ENCODE measurements around the gene LRRC59.

The LRRC59 gene

DNA sequence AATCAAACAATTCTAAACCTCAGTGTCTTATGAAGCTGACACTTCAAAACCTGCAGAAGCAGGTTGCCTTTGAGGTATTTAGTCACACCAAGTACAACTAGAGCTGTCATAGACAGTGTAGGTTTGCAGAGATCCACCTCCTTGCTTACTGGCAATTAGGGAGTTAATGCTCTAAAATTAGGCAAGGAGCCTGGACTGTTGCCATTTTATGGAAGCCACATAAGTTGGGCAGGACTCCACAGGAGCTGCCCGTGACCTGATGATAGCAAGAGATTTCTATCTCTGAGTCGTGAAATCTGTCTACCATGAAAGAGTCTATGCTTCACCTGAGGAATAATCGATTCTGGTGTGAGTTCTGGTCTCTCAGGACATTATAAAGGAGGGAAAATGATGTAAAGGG lies 15.4 kb downstream of the LRRC59 start:
- DNase-seq: no peak

DNA sequence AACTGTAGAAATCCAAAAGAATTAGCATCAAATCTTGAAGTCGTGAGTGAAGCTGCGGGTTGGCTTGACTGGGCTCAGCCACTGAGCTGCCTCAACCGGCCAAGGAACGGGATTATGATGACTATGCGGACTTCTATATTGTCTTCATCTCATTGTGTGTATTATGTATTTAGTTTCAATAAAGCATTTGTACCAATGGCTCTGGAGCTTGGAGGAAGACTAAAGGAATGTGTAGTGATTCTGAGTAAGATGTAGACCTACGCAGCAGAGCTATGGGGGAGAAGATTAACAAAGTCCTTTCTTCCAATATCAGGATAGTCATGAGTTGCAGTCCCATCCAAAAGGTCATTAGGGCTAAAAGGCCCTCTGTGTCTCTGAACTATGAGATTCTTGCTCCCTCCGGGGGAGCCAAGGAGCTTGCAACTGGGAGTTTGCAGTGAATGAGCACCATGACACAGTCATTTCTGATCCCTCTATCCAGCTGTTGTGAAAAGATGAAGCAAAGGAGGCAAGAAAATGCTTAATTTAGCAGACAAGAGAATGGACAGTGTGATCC lies 16.0 kb downstream of the LRRC59 start:
- no peak for DNase-seq

DNA sequence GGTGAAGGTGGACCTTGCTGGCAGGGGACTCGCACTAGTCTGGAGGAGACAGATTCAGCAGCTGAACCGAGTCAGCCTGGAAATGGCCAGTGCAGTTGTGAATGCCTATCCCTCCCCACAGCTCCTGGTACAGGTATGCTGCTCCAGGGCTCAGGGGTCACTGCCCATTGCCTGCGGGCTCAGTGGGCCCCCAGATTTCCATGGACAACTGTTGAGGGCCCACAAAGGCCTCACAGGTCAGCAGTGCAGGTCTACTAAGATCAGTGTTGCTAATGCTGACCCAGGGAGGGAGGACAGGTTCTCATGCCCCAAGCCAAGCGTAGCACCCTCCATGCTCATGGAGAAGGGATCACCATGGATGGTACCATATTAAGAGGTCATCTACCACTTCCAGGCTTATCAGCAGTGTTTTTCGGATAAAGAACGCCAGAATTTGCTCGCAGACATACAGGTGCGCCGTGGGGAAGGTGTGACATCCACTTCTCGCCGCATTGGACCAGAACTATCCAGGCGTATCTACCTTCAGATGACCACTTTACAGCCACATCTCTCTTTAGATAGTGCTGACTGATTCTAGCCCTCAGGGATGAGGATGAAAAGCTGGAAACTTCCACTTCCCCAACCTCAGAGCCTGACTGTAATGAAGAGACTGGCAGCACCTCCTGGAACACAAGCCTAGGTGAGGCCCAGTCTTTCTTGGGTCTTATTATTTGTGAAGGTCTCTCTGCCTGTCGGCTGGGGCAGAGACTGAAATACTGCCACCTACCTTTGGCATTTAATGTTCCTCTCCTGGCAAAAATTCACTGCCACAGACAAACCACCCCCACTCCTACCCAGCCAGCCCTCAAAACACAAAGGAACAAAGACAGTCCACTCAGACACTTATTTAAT lies 16.7 kb downstream of the LRRC59 start:
- DNase-seq: no peak

DNA sequence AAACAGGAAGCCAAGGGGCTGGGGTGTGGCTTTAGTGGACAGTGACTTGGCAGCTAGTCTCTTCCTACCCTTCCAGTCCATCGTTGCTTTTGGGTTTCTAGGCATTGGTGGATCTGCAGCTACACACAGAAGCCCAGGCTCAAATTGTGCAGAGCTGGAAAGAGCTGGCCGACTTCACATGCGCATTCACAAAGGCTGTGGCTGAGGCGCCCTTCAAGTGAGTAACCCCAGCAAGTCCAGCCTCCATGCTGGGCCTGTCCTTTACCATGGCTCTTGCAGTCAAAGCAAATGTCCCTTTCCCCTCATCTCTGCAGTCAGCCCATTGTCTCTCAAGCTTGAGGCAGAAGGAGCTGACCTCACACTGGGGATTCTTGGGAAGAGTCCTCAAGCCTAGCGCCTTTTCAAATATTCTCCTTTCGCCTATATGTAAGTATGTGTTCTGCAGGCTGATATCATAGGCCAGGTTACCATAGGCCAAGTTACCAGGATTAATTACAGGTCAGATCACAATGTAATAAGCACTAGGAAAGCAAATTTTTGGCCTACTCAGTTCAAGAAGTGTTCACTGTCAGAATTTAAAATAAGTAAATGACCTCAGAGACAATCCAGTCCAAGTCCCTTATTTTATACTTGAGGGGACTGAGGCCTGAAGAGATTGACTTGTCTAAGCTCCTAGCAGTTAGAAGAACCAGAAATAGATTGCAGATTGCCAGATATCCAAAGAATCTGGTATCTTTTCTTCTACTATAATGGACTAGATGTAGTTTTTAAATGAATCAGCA lies 17.8 kb downstream of the LRRC59 start:
- no peak for DNase-seq

- no peak for DNase-seq
Observed at GRCh38 chr17:50375858-50376538, 21.3 kb downstream of the LRRC59 start.

- DNase-seq: no peak
Observed at GRCh38 chr17:50373705-50374104, 23.6 kb downstream of the LRRC59 start.

GRCh38 chr17:50372758-50373556 lies 24.4 kb downstream of the LRRC59 start, which contains the start of the genes EME1 and MRPL27:
EME1 (plus strand) TSS chr17:50373229; CDS start chr17:50375209, 1,980 bp downstream.
MRPL27 (minus strand) TSS chr17:50373184; CDS start chr17:50373170, 14 bp downstream.
- DNase-seq: peak; percentile 94

DNA sequence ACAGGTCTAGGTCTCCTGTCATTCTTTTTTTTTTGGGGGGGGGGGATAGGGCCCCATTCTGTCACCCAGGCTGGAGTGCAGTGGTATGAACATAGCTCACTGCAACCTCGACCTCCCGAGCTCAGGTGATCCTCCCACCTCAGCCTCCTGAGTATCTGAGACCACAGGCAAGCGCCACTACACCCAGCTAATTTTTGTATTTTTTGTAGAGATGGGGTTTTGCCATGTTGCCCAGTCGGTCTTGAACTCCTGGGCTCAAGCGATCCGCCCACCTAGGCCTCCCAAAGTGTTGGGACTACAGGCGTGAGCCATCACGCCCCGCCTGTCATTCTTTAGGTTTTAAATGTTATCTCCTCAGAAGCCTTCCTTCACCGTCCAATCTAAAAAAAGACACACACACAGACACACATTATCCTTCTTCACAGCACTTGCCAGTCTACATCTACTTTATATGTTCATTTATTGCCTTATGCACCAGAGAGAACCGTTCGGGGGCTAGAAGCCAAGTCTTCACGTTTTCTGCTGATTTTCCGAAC lies 25.0 kb downstream of the LRRC59 start:
- no peak for DNase-seq

GRCh38 chr17:50371526-50371925 lies 25.8 kb downstream of the LRRC59 start:
- DNase-seq: no peak

DNA sequence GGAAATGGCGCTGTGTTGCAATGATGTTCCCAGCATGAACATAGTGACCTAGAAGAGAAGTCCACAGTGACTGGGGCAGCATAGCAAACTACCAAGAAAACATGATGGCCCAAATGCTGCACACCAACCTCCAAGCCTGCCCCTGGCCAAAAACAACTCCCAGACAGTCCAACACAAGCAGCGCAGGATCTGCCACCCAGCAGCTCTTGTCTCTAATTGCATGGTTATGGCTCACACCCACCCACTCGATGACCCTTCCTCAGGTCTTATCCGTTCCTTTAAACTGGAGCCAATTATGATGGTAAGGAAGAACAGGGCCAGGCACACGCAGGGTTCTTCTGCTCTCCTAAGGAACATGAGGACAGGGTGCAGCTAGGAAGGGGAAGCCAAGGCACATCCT lies 27.3 kb downstream of the LRRC59 start:
- DNase-seq: no peak

DNA sequence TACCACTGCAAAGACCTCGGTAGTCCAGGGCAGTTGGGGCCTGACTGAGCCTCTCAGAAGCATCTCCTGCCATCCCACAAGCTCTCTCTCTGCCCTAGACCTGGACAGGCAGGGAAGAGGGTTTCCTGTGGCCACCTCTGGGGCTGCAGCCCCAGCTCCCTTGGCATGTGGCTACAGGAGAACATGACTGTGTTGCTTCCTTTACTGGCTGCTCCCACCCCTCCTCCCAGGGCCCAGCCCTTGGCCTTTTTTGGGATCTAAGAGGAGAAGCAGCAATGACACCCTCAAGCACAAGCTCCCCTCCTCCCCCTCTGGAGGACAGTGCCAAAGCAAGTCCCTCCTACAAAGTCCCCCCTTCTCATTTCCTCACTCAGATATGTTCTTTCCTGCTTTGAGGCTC lies 29.9 kb downstream of the LRRC59 start:
- no peak for DNase-seq

- no peak for DNase-seq
Observed at GRCh38 chr17:50365649-50366393, 31.5 kb downstream of the LRRC59 start.

DNA sequence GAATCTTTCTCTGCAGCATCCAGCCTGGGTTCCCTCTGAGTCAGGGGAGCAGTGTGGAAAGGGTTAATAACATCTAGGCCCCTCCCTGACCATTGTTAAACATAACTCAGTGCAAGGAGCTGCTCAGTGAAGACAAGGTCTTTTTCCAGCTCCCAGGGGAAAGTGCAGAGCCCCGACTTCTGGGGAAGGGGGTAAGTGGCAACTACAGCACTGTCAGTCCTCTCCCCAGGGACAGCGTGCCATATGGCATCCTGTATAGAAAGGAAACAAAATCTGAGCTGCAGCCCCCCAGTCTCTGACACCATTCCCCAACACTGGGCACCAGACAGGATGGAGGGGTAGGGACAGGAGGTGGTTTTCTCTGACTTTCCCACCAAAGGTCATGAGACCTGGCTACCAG lies 32.2 kb downstream of the LRRC59 start:
- no peak for DNase-seq

DNA sequence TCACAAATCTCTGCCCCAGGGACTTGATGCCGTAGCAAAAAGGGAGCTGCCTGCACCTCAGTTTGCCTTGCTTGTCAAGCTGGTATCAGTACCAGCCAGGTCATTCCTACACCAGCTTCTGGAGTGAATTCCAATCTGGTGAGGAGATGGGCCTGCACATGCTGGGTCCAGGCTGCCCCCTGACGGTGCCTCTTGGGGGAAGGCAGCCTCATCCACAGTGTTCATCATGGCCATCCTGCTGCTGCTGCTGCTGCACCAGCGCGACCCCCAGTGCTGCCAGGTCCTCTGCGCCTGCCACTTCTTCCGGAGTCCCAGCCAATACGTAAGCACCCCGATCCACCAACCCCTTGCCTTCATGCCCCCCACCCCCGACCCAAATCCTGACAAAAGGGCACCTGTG lies 32.6 kb downstream of the LRRC59 start:
- DNase-seq: no peak

DNA sequence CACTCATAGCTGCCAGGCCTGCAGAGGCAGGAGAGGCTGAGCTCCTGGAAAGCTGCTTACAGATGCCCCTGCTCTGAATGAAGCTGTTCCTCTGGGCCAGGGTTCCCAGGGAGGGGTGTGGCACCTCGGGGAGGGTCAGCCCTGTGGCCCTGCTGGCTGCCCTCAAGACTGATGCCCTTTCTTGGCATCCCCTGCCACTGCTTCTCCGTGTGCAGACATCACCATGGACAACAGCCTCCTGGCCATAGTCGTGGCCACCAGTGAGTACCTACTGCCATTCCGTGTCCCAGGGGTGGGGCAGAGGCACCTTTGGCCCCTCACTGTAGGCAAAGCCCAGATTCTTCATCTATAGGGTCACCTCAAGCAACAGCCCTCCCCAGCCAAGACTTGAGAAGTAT lies 33.3 kb downstream of the LRRC59 start:
- DNase-seq: no peak

DNA sequence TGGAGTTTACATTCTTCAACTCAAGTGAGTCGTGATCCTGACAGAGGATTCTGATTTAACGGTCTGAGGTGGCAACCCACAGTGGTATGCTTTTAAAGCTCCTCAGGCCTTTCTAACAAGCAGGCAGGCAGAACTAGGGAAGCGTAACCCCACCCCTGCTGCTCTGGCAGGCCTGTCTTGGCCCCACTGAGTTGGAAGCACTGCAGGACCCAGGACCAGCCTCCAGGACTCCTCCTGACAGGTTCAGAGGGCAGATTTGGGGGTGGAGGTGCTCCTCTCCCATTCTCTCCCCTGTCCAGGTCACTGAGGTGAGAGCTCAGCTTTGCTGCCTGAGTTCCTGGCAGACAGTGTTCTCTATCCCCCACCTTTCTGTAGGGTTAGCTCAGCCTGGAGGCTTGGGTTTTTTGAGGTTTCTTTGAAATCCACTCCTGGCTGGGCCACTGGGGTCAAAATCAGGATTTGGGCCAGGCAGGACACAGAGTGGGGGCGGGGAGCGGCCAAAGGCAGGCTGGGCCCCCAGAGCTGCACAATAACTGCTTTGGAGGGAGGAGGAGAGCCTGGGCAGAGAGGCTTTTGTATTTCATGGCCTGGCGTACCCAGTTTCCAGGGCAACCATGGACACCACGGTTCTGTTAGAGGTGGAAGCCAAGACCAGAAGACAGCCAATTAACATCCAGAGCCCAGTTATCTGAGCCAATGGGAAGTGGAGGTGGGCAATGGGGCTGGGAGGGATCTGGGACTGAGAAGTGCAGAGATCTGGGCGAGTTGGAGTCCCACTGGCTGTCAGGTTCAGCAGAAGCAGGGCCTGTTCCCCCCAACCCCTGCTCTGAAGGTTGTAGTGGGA lies 33.9 kb downstream of the LRRC59 start:
- DNase-seq: no peak

DNA sequence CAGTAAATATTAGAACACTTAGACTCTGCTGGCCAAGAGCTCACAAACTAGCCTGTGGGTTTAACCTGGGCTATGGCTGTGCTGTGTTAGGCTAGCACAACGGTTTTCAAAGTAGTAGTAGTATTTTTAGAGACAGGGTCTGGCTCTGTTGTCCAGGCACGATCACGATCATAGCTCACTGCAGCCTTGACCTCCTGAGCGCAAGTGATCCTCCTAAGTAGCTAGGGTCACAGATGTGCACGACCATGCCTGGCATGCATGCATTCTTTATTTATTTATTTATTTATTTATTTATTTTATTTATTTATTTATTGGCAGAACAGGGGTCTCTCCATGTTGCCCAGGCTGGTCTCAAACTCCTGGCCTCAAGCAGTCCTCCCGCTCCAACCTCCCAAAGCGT lies 34.7 kb downstream of the LRRC59 start:
- DNase-seq: no peak

DNA sequence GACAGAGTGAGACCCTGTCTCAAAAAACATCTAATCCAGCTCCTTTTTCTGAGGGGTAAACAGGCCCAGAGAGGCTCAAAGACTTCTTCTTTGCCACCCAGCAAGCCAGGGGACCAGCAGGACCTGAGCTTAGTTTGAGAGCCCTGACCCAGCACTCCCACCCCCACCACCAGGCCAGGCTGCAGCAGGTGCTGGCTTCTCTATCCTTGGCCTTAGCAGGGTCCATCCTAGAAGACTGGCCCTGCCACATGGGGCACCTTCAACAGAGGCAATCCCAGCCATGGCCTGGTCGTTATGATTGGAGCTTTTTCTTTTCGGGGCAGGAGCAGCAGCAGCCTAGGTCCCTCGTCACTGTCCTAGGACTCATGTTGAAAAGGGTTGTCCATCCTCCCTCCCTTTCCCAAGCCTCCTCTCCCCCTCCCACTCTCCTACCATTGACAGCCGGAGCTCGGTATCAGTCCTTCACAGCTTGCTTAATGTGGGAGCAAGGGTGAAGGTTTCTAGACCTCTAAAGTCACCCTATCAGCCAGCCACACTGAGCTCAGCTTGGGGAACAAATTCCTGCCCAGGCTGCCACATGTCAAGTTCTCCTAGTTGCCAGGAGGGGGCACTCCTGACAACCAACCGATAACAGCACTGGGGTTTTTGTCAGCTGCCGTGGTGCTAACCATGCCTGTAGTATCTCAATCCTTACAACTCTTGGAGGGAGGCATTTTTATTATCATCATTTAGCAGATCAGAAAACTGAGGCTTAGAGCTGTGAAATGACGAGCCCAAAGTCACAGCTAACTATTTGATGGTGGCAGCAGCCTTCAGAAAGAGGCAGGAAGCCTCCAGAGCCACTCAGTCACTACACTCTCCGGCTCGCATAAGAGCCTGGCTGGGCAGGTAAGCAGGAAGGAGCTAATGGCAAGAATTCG lies 35.5 kb downstream of the LRRC59 start:
- DNase-seq: peak; percentile 78

Data from activated CD4-positive, alpha-beta T cell treated with anti-CD3 and anti-CD28 coated beads, Interleukin-2, Interleukin-6, amounts not matched to agents 100 ng/mL and 50 ng/mL, durations not matched to agents 16 hours and 8 hours (primary cell).